Inflammatory macrophage (primary cell): ENCODE results near the gene CAPRIN1.
A peak's percentile ranks its signal among the peaks of the same experiment; 100 is the strongest.
"Not testable (repeated sequence)": the region's sequence is repeated elsewhere in the genome, so short reads cannot be mapped to it uniquely, and the experiment has no call there.

Source experiments
- DNase-seq, 2 donors: peaks; one replicate each; pipeline ENCODE4 v3.0.0-alpha.2; 2020 to 2022

The CAPRIN1 gene

DNA sequence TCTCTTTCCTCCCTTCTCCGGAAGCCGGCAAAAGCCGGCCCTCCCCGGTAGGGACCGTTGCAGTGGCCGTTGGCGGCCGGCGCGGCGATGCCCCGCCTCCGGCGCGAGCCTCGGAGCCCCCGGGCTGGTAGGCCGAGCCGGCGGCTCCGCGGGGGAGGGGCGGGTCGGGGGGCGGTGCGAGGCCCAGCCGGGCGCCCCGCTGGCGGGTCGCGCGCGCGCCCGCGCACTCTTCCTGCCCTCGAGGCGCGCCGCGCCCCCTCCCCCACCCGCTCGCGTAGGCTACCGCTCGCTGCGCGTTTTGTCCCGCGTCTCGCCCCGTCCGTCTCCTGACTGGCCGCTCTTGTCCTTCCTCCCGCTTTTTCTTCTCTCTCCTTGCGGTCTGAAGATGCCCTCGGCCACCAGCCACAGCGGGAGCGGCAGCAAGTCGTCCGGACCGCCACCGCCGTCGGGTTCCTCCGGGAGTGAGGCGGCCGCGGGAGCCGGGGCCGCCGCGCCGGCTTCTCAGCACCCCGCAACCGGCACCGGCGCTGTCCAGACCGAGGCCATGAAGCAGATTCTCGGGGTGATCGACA, 591 bp downstream of the CAPRIN1 start:
- peak; percentile 87 to 94 for DNase-seq

DNA sequence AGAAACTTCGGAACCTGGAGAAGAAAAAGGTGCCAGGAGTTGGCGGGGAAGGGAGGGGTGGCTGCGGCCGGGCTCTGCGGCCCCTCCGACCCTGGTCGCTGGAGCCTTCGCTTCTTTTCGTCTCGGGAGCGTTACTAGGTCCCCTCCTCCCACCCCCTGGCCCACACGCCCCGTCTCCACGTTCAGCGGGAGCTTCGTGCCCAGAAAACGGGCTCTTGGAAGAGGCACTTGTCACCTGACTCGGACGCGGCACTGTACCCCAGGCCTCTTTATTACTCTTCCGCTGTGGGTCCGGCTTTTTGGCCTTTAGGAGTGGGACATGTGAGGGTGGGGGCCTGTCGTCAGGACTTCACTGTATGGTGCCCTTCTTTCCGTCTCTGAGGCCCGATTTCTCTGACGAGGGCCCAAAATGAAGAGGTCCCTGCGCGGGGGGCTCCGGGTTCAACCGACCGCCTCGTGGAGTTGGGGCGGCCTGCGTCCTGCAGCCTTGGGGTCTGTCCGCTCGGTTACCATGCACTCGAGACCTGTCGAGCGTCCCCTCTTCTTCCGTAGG, 1.2 kb downstream of the CAPRIN1 start:
- peak in 1 of 2 donors; percentile 26 for DNase-seq

DNA sequence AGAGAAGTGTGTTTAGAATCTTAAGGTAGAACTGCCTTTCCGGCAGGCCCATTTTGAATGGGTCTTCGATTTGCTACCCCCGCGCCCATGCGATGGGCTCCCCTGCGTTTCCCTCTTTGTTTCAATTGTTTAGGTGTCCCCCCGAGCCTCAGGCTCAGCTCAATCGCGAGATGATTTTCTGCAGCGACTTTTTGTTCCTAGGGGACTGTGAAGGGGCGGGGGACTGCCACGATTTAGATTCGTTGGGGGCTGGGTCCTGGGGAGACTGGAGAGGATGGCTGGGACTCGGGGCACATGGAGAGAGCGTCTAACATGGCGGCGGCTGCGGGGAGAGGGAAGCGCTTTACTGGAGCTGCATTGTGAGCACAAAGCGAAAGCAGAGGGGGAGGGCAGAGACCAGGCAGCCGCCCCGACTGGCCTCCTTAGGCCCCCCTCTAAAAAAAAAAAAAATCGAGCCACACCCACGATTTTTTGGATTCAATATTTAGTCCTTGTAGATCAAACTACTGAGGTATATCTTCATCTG, 1.7 kb downstream of the CAPRIN1 start:
- DNase-seq = peak; percentile 64 to 77

DNA sequence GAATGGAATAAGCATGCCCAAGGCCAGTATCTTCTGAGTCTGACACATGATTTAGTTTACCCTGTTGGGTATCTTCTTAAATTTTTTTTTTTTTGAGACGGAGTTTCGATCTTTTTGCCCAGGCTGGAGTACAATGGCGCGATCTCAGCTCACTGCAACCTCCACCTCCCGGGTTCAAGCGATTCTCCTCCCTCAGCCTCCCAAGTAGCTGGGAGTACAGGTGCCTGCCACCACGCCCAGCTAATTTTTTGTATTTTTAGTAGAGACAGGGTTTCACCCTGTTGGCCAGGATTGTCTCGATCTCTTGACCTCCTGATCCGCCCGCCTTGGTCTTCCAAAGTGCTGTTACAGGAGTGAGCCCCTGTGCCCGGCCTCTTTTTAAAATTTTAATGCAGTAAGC, 2.8 kb downstream of the CAPRIN1 start:
- DNase-seq = not testable (repeated sequence)

DNA sequence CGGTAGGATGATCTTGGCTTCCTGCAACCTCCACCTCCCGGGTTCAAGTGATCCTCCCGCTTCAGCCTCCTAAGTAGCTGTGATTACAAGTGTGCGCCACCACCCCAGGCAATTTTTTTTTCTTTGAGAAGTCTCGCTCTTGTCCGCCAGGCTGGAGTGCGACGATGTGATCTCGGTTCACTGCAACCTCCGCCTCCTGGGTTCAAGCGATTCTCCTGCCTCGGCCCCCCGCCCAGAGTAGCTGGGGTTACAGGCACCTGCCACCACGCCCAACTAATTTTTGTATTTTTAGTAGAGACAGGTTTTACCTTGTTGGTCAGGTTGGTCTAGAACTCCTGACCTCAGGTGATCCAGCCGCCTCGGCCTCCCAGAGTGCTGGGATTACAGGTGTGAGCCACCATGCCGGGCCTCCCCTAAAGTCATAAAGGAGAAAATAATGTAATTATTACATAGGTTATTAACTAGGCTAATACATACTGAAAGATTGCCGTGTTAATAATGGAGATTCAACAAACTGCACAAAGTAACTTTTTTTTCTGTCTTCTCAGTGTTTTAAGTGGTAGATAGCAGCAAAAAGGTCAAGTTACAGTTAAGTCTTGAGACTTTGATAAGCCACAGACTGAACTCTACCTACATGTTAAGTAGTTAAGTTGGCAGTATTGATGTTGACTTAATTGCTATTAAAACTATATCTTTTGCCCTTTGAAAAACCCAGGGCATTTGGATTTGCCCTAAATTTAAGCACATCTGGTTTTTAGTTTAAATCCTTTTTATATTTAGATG, 3.9 kb downstream of the CAPRIN1 start:
- DNase-seq = no peak

DNA sequence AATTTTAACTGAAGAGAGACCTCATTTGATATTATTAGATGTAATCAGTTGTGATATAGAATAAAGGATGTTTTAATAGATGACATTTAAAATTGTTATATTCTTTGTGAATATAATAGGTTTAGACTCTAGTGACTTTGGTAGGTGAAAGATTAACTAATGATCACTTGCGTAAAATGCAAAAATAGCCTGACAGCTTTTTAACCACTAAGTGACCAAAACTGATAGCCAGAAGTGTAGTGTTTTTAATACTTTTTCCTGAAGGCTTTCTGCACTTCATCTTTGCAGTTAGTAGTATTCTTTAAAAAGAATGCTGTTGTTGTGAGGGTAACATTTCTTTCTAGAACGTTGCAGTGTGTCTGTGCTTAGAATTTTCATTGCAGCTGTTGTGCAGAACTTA, 5.1 kb downstream of the CAPRIN1 start:
- DNase-seq = no peak

DNA sequence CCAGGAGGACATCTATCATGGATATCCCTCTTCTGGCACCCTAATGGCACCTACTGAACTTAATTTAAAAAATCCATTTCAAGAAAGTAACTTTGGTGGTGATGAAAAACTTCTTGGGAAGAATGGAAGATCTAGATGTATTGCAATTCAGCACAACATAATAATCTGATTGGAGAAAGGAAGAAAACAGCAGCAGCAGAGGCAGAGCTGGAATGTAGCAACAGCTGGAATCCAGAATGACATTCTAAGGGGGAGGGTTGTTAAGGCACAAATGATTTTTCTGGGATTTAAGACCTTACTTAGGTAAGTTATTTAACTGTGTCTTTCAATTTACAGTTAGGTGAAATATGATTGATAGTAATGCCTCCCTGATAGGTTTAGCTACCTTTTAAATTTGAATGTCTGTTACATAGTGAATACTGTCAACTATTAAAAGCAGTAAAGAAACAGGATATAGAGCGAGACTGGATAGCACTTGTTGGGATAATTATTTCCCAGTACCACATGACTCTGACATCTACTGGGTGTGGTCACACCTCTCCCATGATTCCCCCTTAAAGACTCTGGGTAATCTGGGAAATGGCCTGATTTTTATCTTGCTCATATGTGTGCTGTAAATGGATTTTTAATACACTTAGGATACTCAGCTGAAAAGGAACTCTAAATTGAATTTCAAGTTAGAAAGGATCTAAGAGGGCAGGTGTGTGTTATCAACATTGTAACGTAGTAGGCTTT, 11.7 kb downstream of the CAPRIN1 start:
- DNase-seq = no peak

DNA sequence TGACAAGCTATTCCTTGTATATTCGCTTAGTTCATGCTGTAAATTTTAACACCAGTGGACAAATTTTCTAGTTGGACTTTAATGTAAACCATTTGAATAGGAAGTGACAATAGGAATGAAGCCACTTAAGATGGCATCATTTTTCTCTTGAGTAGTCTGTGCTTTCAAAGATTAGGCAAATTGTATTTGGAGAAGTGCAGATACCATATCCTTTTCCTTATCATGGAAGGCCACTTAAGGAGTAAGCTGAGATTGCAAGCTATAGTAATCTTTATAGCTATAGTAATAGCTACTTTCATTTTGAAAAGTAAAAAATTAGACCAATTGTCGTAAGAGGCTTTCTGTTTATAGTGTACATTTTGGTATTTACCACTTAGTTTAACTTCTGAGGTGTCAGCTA, 12.8 kb downstream of the CAPRIN1 start:
- peak in 1 of 2 donors; percentile 26 for DNase-seq

DNA sequence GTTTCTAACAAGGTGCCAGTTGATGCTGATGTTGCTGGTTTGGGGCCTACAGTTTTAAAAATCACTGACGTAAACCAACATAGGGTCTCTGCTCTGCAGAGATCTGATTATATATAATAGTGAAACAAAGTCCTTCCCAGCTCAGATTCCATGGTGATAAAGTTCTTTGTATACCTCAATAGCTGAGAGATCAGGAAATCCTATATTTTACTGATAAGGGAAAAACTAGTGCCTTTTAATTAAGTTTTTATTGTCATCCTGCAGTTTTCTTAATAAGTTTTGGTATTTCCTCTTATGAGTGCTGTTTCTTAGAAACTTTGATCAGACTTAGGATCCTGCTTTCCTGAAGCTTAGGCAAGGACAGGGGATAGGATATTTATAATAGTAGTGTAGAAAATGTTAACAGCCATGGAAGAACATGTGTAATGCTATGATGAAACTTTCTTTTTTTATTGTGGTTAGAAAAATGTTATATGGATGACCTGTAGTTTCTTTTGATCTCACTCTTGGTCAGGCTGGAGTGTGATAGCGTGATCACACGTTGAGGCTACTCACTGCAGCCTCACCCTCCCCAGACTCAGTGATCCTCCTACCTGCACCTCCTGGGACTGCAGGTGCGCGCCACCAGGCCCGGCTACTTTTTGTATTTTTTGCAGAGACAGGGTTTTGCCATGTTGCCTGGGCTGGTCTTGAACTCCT, 14.1 kb downstream of the CAPRIN1 start:
- no peak for DNase-seq

DNA sequence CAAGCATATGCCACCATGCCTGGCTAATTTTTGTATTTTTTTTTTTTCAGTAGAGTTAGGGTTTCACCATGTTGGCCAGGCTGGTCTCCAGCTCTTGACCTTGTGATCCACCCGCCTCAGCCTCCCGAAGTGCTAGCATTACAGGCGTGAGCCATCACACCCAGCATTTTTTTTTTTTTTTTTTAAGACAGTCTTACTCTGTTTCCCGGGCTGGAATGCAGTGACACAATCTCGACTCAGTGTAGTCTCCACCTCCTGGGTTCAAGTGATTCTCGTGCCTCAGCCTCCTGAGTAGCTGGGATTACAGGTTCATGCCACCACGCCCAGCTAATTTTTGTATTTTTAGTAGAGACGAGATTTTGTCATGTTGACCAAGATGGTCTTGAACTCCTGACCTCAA, 15.2 kb downstream of the CAPRIN1 start:
- not testable (repeated sequence) for DNase-seq

DNA sequence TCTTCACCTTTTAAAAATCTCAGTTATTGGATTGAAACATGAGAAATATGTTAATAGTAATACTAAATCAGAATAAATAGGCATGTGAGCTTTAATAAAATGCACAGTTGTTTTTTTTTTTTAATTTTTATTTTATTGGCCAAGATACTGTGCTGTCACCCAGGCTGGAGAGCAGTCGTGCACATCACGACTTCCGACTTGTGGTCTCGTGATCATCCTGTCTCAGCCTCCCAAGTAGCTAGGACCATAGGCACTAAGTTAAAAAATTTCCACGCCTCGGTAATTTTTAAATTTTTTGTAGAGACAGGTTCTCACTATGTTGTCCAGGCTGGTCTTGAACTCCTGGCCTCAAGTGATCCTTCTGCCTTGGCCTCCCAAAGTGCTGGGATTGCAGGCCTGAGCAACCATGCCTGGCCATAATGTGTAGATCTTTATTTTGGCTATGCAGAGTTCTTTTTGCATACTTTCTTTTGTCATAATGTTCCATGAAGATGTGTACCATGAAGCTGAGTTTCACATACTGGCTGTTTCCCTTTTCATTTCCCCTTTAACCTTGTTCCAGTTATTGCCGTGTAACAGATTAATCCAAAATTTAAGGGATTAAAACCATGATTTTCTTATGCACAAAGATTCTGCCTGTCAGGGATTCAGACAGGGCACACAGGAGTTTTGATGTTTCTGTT, 16.0 kb downstream of the CAPRIN1 start:
- peak in 1 of 2 donors; percentile 11 for DNase-seq

DNA sequence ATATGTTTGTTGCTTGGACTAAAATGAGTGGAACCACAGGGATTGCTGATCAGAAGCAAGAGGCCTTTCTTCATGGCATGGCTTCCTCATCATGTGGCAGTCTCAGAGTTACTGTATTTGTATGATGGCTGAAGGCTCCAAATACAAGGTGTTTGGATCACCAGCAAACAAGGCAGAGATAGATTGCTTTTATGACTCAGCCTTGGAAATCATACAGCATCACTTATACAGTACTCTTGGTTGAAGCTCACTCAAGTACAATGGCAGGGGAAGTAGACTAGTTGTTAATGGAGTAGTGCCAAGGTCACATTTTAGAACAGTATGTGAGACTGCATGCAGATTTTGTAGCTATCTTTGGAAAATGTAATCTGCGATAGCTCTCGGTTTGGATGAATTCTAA, 16.6 kb downstream of the CAPRIN1 start:
- peak in 1 of 2 donors; percentile 20 for DNase-seq

DNA sequence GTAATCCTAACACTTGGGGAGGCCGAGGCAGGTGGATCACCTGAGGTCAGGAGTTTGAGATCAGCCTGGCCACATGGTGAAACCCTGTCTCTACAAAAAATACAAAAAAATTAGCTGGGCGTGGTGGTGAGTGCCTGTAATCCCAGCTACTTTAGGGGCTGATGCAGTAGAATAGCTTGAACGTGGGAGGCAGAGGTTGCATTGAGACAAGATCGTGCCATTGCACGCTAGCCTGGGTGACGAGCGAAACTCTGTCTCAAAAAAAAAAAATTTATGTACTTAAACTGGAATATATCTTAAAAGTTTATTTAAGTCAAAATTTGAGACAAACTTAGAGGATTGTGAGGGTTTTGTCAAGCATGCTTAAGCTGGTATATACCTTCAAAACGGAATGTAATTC, 19.8 kb downstream of the CAPRIN1 start:
- DNase-seq = not testable (repeated sequence)

DNA sequence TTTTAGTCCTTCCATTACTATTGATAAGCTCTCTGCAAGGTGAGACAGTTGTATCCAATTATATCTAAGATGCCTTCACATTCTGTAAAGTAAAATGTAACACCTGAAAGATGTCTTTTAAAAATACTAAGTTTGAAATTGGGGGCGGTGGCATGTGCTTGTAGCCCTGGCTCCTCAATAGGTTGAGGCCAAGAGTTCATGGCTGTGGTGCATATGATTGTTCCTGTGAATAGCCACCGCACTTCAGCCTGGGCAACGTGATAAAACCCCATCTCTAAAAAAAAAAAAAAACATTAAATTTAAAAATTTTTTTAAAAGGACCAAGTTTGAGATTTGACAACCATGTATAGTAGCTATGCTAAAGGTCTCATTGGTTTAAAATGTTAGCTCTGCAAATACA, 20.5 kb downstream of the CAPRIN1 start:
- DNase-seq = no peak

DNA sequence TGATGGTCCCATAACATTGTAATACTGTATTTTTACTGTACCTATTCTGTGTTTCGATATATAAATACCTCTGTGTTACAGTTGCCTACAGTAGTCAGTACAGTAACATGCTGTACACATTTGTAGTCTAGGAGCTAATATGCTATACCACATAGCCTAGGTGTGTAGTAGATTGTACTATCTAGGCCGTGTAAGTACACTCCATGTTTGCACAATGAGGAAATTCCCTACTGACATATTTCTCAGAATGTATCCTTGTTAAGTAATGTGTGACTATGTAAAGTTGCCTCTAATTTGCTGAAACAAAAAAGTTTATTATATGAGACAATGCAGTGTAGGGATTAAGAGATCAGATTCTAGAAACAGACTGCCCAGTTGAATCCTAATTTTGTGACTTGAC, 21.3 kb downstream of the CAPRIN1 start:
- DNase-seq = no peak

DNA sequence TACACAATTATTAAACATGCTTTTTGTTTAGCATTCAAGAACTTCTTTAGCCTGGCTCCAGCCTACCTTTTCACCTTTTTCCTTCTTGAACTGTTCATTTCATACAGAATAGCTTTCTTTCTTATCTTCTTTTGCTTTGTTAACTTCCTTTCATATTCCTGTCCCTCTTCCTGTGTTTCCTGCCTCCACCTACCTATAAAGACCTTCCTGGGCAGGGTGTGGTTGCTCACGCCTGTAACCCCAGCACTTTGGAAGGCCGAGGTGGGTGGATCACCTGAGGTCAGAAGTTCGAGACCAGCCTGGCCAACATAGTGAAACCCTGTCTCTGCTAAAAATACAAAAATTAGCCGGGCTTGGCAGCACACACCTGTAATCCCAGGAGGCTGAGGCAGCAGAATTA, 22.9 kb downstream of the CAPRIN1 start:
- DNase-seq = no peak

DNA sequence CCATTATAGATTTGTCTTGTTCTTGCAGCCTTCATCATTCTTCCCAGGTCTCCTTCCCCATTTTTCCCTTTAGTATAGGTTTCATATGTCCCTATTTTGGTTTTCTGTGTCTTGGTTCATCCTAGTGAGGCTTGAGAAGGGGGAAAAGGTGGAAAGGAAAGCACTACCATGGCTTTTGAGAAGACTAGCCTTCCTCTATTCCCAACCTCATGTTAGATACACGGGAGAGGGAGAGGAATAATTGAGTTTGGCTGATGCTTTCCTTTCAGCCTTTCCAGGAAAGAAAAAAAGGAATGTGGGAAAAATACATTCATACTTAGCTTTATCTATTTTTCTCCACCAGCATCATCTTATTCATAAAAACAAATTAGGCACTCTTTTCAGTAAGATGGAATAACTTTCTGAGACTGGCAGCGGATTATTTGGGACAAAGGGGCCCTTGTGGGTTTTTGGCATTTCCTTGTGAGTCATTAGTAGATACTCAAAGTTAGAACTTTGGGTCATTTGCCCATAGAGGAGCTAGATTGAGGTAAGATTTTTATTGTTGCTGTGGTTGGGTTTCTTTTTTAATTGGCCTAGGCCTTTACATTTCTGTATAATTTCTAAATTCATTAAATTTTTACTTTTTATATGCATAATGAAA, 23.8 kb downstream of the CAPRIN1 start:
- no peak for DNase-seq

DNA sequence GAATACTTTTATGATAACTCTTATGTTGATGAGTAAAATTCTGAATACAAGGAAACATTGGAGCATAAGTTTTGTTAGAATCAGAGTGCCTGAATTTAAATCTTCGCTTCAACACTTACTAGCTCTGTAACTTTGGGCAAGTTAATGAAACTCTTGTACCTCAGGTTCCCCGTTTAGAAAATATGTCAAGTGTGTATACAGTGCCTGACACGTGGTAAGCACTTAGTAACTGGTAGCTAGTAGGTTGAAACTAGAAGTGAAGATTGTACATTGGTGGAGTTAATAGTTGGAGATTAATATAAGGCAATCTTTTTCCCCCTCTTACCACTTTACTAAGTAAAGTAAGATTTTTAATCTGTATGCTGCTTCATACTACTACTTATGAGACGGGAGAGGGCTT, 29.1 kb downstream of the CAPRIN1 start:
- no peak for DNase-seq

DNA sequence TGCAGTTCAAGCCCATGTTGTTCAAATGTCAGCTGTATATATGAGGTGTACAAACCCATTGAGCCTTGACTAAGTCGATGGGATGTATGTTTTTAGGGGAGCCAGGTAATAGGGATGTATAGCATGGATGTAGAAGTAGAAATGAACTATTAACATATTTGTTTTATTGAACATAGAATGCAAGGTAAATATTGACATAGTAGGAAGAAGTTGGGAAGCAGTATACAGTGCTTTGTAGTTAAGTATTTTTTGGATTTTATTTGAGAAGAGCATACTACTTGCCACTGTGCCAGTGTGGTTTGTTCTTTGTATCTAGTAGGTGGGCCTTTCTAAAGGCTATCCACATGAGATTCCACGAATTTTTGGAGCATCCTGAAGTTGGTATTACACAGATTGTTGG, 33.1 kb downstream of the CAPRIN1 start:
- no peak for DNase-seq

DNA sequence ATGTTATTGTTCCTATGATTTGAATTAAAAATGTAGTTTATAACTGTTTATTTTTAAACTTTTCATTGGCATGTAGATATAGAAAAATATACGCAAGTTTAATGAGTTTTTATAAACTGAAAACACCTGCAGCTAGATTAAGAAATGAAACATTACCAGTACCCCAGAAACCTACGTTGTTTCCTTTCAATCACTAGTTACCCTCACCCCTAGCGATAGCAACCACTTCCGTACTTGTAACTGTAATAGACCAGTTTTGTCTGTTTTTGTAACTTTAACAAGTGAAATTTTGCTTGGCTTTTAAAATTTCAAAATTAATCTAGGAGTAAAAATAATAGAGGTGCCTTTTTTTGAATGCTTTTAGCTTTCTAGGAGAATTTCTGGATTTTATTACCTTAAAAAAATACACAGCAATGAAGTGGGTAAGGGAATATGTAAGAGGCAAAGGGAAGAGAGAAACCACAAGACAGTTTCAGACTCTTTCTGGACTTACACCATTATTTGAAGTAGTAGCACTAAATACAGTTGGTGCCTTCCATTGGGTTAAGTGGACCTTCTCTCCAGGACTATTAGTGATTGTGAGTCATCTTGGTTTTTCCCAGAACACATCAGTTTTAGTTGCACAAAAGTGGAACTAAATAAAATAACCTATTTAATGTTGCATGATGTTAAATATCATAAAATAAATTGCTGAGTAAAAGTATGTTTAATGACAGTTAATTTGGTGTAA, 35.2 kb downstream of the CAPRIN1 start:
- DNase-seq = peak; percentile 9 to 29

DNA sequence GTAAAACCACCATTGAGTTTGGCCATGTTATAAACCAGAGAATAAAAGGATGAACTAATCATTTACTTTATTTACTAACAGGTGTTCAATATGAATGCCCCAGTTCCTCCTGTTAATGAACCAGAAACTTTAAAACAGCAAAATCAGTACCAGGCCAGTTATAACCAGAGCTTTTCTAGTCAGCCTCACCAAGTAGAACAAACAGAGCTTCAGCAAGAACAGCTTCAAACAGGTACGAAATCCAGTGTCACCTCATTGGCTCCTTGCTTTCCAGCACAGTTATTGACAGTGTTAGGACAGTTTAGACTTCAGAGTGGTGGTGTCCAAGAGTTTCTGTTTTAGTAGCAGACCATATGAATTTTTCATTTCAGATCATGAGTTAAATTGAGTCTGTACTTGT, 40.3 kb downstream of the CAPRIN1 start:
- DNase-seq = no peak
